Stimulated activated CD8-positive, alpha-beta memory T cell treated with anti-CD3 and anti-CD28 coated beads, Interleukin-7, amount 100 ng/mL, for 24 hours (primary cell): ENCODE data around the gene MED12L.

Experiments
- DNase-seq: peaks from one replicate; pipeline ENCODE4 v3.0.0-alpha.2; 2020; ENCODE audit warnings: low read depth

Gene MED12L

DNA sequence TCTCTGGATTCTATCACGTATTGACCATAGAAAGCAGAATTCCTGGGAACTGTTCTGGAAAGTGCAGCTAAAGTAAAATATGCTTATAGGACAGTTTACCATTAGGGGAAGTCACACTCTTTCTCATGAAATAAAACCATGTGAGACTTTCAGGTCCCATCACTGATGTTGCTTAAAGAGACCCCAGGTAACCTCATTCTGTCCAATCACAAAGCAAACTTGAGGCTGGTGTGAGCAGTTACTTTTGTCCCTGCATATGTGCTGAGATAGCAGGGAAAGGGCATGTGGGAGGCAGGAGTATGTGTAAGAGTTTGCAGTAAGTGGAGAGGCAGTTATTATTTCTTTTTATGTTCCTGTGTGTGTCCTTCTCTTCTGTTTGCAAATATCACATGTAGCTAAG lies 215.1 kb downstream of the MED12L start:
- DNase-seq, result no peak

DNA sequence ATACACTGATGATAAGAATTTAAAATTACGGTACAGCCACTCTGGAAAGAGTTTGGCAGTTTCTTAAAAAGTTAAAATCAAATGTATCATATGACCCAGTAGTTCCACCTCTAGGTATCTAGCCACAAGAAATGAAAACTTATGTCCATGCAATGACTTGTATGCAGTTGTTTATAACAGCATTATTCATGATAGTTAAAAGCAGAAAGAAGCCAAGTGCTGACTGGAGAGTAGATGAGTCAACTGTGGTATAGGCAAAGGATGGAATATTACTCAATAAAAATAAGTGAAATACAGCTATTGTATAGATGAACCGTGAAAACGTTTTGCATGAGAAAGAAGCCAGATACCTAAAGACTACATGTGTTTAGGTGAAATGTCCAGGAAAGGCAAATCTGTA lies 216.3 kb downstream of the MED12L start:
- DNase-seq, result no peak

DNA sequence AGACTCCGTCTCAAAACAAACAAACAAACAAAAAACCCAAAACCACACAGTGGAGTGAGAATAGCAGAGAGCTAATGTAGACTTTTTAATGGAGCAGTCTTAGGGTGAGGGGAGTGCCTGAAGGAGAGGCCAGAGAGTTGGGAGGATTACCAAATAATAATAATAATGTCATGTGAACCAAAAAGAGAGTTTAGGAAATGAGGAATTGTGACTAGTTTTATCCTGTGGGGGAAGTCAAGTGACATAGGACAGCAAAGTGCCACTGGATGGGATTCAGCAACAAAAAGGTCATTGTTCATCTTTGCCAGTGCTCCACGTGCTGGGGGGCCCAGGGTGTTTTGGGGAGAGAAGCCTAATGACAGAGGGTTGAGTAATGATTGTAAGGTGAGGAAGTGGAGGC lies 218.3 kb downstream of the MED12L start:
- no peak for DNase-seq

DNA sequence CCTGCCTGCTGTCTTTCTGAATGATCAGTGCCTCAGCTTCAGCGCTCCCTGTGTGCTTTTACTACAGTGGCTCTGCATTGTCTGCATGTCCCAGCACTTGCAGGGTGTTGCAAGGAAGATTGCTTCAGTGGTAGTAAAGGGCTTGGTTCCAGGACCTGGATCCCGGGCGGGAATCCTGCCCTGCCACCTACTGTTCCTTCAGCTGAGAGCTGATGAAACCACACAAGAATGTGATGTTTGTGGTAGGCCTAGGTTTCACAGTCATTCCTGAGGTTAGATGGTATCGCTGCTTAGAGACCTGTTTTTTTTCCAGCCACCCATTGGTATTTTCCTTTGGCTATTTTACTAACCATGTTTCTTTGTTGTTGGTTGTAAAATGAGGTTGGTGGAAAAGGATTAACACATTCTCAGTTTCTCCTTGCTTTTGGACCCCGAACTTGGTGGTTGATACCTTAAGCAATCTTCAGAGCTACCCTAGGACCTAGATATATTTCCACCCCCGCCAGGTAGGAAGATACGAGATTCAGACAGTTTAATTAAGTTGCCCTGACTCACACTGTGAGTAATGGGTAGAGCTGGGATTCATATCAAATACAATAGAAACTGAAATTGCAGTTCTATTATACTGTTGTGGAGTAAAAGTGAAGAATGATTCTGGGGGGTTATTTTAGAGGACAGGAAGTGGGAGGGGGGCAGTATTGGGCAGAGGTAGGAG lies 219.8 kb downstream of the MED12L start:
- no peak for DNase-seq

DNA sequence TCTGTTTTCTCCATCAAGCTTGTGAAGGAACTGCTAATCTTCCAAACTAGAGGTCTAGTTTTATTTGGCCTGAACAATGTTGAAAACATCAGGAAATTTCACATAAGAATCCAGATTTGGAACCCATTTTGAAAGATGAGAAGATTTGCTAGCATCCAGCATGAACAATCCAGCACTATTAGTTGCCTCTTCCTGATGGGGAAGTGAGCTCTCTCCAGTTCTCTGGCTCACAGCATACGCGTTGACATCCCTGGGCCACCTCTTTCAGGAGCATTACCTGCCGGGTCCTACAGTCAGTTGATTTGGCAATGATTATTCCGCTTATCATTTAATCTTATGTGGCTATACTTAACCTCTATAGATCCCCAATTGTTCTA lies 220.3 kb downstream of the MED12L start:
- DNase-seq, result no peak

DNA sequence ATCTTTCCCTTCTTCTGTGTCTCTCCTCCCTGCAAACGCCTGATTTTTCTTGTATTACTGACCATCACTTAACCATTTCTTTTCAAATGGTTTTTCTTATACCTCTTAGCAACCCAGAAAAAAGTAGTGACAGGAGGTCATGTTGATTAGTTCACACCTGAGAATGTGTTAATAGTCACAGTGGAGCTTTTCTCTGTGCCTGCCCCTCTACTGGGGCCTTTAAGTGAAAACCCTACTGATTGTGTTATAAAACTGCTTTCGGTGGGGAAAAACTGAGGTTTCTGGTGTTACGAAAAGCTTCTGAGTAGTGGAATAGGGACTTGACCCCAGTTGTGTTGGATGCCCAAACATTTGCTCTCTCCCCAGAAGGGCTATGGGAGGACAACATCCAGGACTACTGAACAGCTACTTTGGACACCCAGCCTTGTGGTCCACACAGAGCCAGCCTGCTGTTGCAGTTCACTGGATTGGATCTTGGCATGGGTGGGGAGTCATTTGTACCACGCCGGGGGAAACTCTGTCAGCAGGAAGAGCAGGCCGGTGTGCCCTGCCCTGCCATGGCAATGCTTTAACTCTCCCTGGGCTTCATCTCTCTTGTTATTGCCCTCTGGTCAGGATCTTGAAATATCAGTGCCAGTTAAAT lies 220.8 kb downstream of the MED12L start:
- no peak for DNase-seq

DNA sequence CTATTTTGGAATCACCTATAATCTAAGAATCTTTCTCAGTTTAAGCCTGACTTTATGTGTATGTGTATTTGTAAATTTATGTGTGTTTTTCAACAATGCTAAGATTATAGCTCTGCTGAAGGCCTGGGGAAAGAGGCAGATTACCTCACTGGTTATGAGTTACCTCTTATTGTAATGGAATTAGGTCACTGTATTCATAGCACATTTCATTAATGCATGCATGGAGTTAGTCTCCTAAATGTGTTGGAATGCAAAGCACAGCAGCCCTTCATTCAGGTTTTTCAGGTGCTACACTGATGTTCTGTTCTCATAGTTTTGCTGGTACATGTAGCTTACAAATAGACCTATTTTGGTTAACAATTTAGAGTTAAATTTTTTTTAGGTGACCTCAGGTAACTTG lies 221.7 kb downstream of the MED12L start:
- DNase-seq, result no peak

DNA sequence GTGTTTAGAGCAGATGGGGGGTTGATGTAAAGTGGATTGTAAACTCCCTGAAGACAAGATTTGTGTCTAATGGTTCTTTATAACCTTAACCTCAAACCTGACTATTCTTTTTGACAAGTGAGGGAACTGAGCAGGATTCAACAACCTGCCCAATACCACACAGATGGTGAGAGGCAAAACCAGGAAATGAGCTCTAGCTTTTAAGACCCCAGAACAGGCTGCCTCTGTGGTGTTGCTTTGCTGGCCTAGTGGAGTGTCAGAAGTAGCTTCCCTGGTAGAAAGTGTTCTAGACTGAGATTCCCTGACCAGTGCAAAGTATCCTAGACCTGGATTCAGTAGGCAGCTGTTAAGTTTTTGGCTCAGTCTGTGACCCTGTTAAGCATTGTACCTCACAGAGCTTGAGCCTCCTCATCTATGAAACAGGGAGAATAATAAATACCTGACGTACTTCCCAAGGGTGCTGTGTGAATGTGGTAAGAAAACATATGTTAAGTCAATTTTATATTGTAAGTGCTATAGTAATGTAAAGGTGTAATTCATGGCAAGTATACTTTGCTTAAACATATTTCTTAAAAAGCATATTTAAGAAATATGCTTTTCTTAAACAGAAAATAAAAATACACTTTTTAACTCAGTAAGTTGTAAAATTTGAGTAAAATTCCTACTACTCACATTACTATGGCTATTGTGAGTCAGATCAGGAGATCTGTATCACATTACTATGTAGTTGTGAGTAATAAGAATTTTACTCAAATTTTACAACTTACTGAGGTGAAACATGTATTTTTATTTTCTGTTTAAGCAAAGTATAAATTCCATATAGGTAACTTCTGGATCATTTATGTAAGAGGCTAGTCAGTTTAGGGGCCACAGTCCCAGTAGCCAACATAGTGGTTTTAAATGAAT lies 222.4 kb downstream of the MED12L start:
- no peak for DNase-seq

DNA sequence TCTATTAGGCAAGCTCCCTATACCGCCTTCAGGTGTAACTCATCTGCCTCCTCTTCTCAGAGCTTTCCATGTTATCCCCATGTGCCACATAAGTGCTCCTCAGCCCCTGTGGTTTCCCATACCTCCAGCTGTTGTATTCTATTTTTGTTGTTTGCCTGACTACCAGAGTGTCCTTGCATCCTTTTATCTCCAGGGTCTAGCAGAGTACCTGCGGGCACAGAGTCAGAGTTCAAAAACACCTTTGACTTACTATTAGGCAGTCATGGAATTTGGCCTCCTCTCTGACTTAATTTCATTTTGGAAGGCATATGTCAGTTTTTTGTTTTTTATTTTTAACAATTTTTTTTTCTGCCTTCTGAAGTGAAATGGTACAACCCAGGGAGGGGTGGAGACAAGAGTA lies 224.1 kb downstream of the MED12L start:
- DNase-seq, result no peak

DNA sequence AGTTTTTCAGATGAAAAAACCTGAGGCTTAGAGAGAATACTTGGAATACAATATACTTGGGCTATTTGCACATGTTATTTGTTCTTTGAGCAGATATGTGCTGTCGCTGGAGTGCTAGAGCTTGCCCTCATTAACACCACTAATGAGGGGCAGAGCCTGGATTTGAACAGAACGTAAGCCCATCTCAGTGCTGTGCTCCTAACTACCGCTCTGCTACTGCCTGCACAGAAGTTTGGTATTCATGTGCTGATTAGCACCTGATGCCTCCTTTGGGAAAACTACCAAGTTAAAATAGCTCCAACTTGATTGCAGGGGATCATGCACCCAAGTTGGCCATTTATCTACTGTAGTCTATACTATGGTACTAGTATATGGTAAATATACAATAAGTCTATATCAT lies 227.5 kb downstream of the MED12L start:
- no peak for DNase-seq

DNA sequence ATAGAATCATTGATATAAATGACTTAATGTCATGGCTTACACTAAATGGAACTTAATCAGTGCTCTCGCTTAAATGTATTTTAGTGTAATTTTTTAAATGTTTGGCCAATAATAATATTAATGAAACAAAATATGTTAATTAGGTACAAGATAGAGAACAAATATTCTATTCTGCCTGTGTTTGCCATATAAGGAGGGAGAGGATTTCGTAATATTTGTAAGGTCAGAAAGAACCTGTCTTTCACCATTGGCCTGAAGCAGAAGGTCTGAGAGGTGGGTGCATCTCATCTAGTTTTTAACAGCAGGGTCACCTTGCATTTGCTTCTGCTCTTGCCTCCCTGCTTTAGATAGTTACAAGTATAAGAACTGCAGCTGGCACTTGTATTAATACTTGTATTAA lies 228.7 kb downstream of the MED12L start:
- no peak for DNase-seq

DNA sequence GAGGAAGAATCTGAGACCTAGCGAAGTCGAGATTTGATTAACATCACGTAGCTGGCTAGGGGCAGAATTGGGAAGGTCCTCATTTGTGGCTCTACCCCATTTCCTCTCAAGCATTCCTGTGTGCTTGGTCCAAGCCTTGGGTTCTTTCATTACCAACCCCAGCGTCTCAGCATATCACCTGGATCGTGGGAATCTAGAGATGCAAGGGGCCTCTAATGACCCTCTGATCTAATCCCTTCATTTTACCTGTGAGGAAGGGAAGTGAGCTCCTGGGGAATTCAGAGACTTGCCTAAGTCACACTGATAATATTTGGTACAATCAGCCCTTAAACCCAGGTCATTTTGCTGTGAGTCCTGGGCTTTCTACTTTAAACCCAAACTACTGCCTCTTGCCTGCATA lies 229.1 kb downstream of the MED12L start:
- no peak for DNase-seq

DNA sequence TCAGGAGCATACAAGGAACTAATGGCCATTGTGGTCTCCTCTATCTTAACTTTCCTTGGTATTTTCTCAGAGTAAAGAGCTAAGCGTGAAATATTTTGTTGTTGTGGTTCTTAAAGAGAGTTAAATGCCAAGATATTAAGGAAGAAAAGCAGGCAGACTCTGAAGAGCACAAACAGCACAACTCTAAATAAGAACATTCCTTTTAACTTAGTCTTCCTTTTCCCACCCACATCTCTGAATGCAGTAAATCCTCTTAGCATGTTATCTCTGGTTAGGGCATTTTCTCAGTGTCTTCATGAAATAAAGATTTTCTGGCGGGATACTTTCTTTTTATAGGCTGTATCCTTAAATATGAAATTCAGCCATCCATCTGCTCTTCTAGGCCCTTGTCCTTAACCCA lies 229.7 kb downstream of the MED12L start:
- DNase-seq, result no peak

DNA sequence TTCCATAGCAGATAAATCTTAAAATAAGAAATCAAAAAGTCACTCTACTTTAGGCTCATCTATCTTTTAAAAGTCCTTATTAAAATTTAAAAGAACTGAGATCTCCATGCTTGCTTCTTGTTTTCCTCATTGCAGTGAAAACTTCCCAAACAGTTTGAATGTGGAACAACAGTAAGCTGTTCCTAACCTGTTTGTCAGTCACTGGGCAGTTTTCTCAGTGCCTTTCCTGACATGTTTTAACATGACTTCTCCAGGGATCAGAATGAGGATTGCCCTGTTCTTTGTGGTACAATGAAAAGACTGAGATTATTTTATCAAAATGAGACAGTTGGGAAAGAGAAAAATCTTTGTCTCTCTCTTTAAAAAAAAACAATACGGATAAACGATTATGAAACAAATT lies 230.4 kb downstream of the MED12L start:
- DNase-seq, result no peak

DNA sequence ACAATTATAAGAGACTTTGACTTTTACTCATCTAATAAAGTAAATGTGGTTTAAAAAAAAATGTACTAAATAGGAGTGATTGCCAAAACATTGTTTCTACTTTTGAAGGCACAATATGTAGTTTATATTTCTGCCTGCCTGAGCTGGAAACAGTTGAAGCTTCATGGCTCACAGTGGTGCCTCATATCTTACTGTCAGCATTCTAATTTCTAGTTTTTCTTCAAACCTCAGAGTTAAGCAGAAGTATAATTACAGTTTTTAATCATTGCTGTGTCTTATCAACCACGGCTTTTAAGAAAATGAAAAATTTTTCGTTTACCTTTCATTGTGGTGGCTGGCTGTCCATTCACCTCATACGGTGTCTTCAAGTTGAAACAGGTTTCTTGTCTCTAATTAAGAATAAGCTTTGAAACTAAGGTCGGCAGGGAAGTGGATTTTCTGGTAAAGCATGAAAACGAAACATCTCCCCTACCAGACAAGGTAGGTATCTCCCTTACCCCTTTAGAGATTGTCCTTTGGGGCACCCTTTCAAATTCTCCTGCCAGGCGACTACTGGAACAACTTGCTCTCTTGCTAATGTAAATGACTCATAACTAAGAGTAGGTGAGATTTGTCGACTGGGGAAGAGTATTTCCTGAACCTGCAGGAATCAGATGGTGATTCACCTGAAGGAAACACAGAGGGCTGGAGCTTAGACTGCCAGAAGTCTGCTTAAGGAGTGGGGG lies 231.0 kb downstream of the MED12L start, which contains the start of gene GPR87:
TSS of gene GPR87 (minus strand) at position 554 of the 725 bp plus-strand sequence. CDS start 16,720 bp downstream, outside the sequence.
- DNase-seq, result no peak

DNA sequence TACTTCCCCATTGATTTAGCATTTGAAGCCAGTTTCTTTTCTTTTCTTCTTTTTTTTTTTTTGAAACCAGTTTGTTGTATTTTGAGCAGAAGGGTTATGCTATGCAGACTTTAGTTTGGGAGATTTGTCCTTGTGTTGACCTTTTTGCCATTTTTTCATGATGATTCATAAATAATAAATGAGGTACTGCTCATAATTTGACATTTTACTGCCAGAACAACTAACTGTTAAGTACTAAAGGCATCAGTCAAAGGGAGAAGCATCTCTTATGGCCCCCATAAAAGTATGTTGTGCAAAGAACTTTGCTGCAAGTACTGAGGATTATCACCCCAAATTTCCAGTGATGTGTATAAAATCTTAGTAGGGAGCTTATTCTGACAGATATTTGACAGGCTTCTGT lies 232.8 kb downstream of the MED12L start:
- no peak for DNase-seq

DNA sequence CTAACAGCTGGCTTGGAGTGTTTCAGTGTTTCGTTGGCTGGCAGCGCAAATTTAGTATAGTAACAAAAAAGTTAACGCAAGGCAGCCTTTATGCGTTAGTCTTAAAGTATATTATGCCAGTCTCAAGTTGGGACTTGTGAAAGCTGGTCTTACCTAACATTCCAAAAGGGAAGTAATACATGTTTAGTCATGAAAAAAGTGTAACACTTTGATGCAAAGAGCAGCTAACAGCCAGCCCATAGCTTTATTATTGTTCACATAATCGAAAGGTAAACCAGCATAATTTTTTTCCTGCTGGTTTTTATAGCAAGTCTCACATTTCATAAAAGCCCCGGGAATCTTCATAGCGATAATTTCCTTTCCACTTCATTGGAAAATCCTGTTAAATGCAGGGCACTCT lies 233.5 kb downstream of the MED12L start:
- no peak for DNase-seq

DNA sequence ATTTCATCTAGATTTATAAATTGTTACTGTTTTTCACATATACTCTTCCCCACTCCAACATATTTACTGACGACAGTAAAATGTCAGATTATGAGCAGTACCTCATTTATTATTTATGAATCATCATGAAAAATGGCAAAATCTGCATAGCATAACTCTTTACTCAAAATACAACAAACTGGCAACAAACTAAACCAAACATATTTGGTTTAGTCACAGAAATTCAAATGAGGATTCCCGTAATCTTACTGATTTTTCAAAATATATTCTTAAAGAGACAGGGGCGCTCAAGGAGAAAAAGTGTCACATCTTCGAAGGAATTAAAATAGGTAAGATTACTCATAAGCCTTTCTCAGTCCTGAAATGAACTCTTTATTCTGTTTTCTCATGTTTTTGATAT lies 234.2 kb downstream of the MED12L start:
- no peak for DNase-seq

DNA sequence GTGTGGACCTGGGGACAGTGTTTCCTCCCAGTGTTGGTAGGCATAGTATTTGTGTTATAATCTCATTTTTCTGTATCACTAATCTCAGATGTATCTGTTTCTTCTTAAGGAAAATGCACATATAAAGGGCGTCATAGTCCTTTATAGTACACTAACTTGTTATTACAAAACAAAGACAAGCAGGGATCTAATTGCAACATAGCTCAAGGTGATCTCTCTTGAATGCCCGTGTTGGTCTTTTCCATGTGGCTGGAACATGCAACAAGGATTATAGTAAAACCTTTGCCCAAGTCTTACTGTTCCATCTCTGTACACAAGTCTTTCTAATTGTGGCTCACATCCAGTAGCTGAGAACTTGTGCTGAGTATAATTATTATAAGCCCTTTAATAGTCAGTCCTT lies 234.7 kb downstream of the MED12L start:
- DNase-seq, result no peak

DNA sequence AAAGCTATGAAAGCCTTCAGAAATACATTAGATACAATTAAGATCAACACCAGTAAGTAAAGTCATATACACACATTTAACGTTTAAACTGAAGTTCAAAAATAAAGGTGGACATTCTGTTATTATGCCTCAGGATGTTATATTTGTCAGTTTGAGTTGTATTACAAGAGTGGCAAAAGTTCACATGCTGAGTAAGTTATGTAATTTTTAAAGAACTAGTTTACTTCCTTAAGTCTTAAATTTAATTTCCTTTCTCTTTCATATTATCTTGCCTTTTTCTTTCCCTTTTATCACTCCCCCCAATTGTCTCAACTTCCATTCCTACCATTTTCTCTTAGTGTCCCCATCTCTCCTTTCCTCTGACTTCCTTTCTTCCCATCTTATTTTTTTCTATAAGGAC lies 236.1 kb downstream of the MED12L start:
- no peak for DNase-seq

DNA sequence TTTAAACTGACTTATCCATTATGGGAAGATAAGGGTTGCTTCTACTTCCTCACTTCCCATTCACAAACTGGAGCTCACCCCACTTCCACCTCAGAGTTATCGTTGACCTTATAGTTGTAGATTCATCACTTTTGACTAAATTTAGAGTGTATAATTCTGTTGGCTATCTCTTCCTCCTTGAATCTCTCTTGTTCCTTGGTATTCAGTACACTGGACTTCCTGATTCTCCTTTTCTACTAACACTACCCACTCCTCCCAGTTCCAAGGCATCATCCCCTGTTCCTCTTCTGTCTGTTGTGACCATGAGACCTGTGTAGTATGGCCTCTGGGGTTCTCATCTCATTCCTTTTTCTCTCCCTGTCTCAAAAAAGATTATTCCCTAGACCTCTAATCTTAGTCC lies 237.0 kb downstream of the MED12L start:
- DNase-seq, result no peak

DNA sequence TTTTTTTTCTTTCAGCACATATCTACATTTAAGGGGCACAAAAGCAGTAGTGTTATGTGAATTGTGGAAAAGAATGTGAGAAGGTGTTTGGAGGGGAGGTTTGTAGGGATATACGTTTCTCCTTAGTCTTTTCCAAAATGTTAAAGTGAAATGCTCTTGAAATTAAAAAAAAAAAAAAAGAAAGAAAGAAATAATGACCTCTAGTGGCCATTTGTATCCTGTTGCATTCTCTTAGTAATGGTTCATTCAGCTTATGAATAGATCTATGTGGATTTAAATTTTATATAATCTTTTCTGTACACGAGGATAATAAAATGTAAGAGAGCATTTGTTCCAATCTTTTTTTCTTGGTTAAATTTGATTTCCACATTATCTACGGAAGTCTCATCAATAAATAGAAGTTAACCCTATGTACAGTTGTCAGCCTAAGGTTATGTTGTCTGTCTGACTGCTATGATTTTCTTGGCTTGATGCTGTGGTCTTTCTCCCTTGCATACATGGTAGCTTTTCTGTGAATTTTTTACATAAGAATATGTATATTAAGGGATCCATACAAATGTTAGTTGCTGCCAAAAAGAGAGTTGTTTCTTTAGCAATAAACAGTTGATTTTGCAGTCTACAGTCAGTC lies 242.2 kb downstream of the MED12L start:
- DNase-seq, result no peak
